AG09319 (cell line): ENCODE results near the gene CHST11.

Experiments
- DNase-seq: peaks from one replicate; pipeline ENCODE4 v3.0.0-alpha.2; 2010; ENCODE audit warnings: low read depth; ENCODE audit errors: extremely low read depth
- CTCF ChIP-seq: IDR thresholded peaks from 2 replicates; pipeline ENCODE4 v1.5.1; 2011; ENCODE audit warnings: low read depth, mild to moderate bottlenecking, inconsistent platforms, low read length, moderate library complexity

Gene CHST11

GRCh38 chr12:104691721-104692556 lies 235.2 kb downstream of the CHST11 start:
- DNase-seq, result no peak
- TF ChIP-seq CTCF, result no peak

- no peak for TF ChIP-seq CTCF
- no peak for DNase-seq
These were observed 235.9 kb downstream of the CHST11 start for GRCh38 chr12:104692557-104693218.

- TF ChIP-seq CTCF, result no peak
- DNase-seq, result no peak
These were observed 236.7 kb downstream of the CHST11 start for GRCh38 chr12:104693493-104693892.

GRCh38 chr12:104694161-104694560 lies 237.4 kb downstream of the CHST11 start:
- TF ChIP-seq CTCF, result no peak
- no peak for DNase-seq

- TF ChIP-seq CTCF, result no peak
- DNase-seq, result no peak
These were observed 238.0 kb downstream of the CHST11 start for GRCh38 chr12:104694711-104695110.

- DNase-seq, result no peak
- TF ChIP-seq CTCF, result no peak
These were observed 238.9 kb downstream of the CHST11 start for GRCh38 chr12:104695453-104696148.

- no peak for DNase-seq
- no peak for TF ChIP-seq CTCF
These were observed 240.4 kb downstream of the CHST11 start for GRCh38 chr12:104697186-104697585.
